Kidney epithelial cell (primary cell): Measurements from ENCODE around the gene CEP44. TPM values are rescaled to one million over a fixed set of nuclear protein-coding genes. Genes with fewer than 3 reads are reported as not detected.

Experiments used
- DNase-seq: peaks from one replicate; pipeline ENCODE4 v3.0.0-alpha.2; 2010; ENCODE audit warnings: low read depth
- H3K27me3 ChIP-seq: 2 replicates; pipeline ENCODE4 v1.6.0; 2011; ENCODE audit warnings: low read length; ENCODE audit not compliant: control insufficient read depth, insufficient read depth
- H3K36me3 ChIP-seq: 2 replicates; pipeline ENCODE4 v1.5.1; 2011; ENCODE audit warnings: low read length; ENCODE audit not compliant: control insufficient read depth, insufficient read depth
- H3K4me3 ChIP-seq: 2 replicates; pipeline ENCODE4 v1.5.1; 2011; ENCODE audit warnings: low read depth, mild to moderate bottlenecking, control low read depth, low read length
- total RNA-seq: library from RNA; depleted of rRNA; stranded (reverse); fragments of >200 nt; gene quantifications from 2 replicates; pipeline ENCODE4 v1.2.3, GENCODE V29; 2015
- TF ChIP-seq, protein P1 (sequence below): IDR thresholded peaks from 2 replicates; pipeline ENCODE4 v1.5.1; 2011; ENCODE audit warnings: mild to moderate bottlenecking, moderate library complexity, low read length, control low read depth, inconsistent platforms; ENCODE audit not compliant: insufficient read depth, poor library complexity, severe bottlenecking

The CEP44 gene
- total RNA-seq, 1 donor from 2014 or later = 9.4 TPM

DNA sequence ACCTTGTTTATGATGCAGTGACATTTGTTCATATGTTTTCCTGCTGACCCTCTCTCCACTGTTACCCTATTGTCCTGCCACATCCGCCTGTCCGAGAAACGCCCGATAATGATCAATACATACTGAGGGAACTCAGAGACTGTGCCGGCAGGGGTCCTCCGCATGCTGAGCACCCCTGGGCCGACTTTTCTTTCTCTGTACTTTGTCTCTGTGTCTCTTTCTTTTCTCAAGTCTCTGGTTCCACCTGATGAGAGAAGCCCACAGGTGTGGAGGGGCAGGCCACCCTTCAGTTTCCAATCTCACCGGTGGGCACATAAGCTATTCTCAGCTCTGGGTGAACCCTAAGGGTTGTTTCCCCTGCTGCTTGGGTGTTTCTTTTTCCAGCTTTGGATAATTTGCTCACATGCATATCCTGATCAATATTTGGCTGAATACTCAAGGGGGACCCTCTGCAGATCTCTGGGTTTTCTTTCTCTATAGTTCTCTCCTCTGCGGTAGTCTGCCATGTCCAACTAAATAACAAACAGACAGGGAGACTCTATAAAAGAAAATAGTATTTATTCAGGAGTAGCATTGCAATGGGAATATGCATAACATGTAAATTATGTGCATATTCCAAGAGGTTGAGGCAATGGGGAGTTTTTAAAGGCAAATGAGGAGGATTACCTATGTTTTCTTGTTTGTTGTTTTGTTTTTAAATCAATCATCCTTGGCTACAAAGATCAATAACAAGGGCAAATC lies 97.2 kb downstream of the CEP44 start:
- no peaks in the 10 kb centered on the region for H3K36me3 ChIP-seq
- H3K4me3 ChIP-seq = no peak overlapping the region
- TF ChIP-seq, protein P1, sequence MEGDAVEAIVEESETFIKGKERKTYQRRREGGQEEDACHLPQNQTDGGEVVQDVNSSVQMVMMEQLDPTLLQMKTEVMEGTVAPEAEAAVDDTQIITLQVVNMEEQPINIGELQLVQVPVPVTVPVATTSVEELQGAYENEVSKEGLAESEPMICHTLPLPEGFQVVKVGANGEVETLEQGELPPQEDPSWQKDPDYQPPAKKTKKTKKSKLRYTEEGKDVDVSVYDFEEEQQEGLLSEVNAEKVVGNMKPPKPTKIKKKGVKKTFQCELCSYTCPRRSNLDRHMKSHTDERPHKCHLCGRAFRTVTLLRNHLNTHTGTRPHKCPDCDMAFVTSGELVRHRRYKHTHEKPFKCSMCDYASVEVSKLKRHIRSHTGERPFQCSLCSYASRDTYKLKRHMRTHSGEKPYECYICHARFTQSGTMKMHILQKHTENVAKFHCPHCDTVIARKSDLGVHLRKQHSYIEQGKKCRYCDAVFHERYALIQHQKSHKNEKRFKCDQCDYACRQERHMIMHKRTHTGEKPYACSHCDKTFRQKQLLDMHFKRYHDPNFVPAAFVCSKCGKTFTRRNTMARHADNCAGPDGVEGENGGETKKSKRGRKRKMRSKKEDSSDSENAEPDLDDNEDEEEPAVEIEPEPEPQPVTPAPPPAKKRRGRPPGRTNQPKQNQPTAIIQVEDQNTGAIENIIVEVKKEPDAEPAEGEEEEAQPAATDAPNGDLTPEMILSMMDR = no peak
- DNase-seq = no peak
- no peaks in the 10 kb centered on the region for H3K27me3 ChIP-seq

DNA sequence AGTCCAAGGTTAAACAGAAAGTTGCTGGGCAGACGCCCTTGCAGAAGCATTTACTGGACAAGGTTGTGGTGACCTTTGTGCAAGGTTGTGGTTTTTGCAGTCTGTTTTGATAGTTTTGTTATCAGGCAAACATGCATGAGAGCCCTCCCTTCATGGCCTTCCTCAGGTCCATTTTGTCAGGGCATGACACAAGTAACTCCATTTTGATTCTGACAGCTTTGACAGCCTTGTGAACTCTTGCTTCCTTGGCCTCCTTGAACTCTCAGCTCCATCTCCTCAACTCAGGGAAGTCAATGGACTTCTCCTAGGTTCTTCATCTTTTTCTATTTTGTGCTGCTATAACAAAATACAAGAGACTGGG lies 97.7 kb downstream of the CEP44 start:
- no peaks in the 10 kb centered on the region for H3K36me3 ChIP-seq
- TF ChIP-seq, protein P1 = no peak
- DNase-seq = no peak
- H3K4me3 ChIP-seq = no peak overlapping the region
- H3K27me3 ChIP-seq = no peaks in the 10 kb centered on the region

Other genes with a start within 250 kb of the CEP44 start
- gene FBXO8, start 244 bp upstream of the CEP44 start, total RNA-seq = 14.4 and 15.7 TPM in 2 replicates
- 0.34 and 0.75 TPM in 2 replicates for gene HPGD, start 238.6 kb downstream of the CEP44 start, total RNA-seq